Mesenchymal stem cell (in vitro differentiated cells and primary cell): ENCODE measurements around the gene VWA7.

Experiments
- DNase-seq: peaks from one replicate; pipeline ENCODE4 v3.0.0-alpha.2; 2013
- H2AFZ ChIP-seq: one replicate; pipeline ENCODE4 v1.6.1; 2013; ENCODE audit warnings: low read depth, mild to moderate bottlenecking, control low read depth, inconsistent platforms, low read length, moderate library complexity
- H2AK5ac ChIP-seq: 2 replicates; pipeline ENCODE4 v1.6.1; 2013; ENCODE audit warnings: low read length, moderate library complexity, mild to moderate bottlenecking, inconsistent platforms; ENCODE audit not compliant: severe bottlenecking
- H2BK120ac ChIP-seq: one replicate; pipeline ENCODE4 v1.6.1; 2013; ENCODE audit warnings: low read depth, mild to moderate bottlenecking, inconsistent platforms, low read length, moderate library complexity
- H2BK12ac ChIP-seq, 2 experiments: one replicate each; pipeline ENCODE4 v1.6.1; 2013; ENCODE audit warnings: inconsistent platforms in 2 of 2, low read length in 2 of 2, mild to moderate bottlenecking in 2 of 2, moderate library complexity in 2 of 2, control low read depth in 1 of 2
- H2BK15ac ChIP-seq: one replicate; pipeline ENCODE4 v1.6.1; 2013; ENCODE audit warnings: mild to moderate bottlenecking, low read depth, inconsistent platforms; ENCODE audit not compliant: poor library complexity, severe bottlenecking
- H2BK5ac ChIP-seq: 2 replicates; pipeline ENCODE4 v1.6.1; 2013; ENCODE audit warnings: low read depth, mild to moderate bottlenecking, low read length, control low read depth, inconsistent platforms; ENCODE audit not compliant: poor library complexity, severe bottlenecking
- H3K14ac ChIP-seq, 2 experiments: one replicate each; pipeline ENCODE4 v1.6.1; 2013; ENCODE audit warnings: inconsistent platforms in 2 of 2, low read length in 2 of 2, control low read depth in 1 of 2, mild to moderate bottlenecking in 1 of 2, moderate library complexity in 1 of 2
- H3K18ac ChIP-seq, 2 experiments: one replicate each; pipeline ENCODE4 v1.6.1; 2013; ENCODE audit warnings: inconsistent platforms in 2 of 2, low read length in 2 of 2, control low read depth in 1 of 2, low read depth in 1 of 2, mild to moderate bottlenecking in 1 of 2
- H3K23ac ChIP-seq, 2 experiments: one replicate each; pipeline ENCODE4 v1.6.1; 2013; ENCODE audit warnings: inconsistent platforms in 2 of 2, low read length in 2 of 2, mild to moderate bottlenecking in 2 of 2, moderate library complexity in 2 of 2, control low read depth in 1 of 2
- H3K27ac ChIP-seq: 2 replicates; pipeline ENCODE4 v1.5.1; 2013; ENCODE audit warnings: mild to moderate bottlenecking, moderate library complexity, low read length, control low read depth, inconsistent platforms; ENCODE audit not compliant: poor library complexity, severe bottlenecking
- H3K27me3 ChIP-seq, 2 experiments: 2 replicates each; pipeline versions ENCODE4 v1.6.1 to v1.7.0; 2013; ENCODE audit warnings: low read length in 2 of 2, mild to moderate bottlenecking in 2 of 2, moderate library complexity in 2 of 2, control low read depth in 1 of 2, inconsistent platforms in 1 of 2; ENCODE audit not compliant: control insufficient read depth in 1 of 2, insufficient read depth in 1 of 2
- H3K36me3 ChIP-seq, 2 experiments: 2 replicates each; pipeline versions ENCODE4 v1.6.1 to v1.7.0; 2013; ENCODE audit warnings: low read length in 2 of 2, control low read depth in 1 of 2, inconsistent platforms in 1 of 2, low read depth in 1 of 2, mild to moderate bottlenecking in 1 of 2; ENCODE audit not compliant: insufficient read depth in 2 of 2, control insufficient read depth in 1 of 2
- H3K4ac ChIP-seq, 2 experiments: one replicate each; pipeline ENCODE4 v1.6.1; 2013; ENCODE audit warnings: inconsistent platforms in 2 of 2, low read length in 2 of 2, mild to moderate bottlenecking in 2 of 2, moderate library complexity in 2 of 2, control low read depth in 1 of 2, low read depth in 1 of 2
- H3K4me1 ChIP-seq: 2 replicates; pipeline ENCODE4 v1.6.1; 2013; ENCODE audit warnings: low read depth, low read length, control low read depth; ENCODE audit not compliant: control insufficient read depth, insufficient read depth
- H3K4me2 ChIP-seq: 2 replicates; pipeline ENCODE4 v1.6.1; 2013; ENCODE audit warnings: low read length, mild to moderate bottlenecking, inconsistent platforms; ENCODE audit not compliant: poor library complexity, severe bottlenecking
- H3K4me3 ChIP-seq, 2 experiments: 2 replicates each; pipeline versions ENCODE4 v1.5.1 to v1.7.0; 2013; ENCODE audit warnings: low read length in 2 of 2, mild to moderate bottlenecking in 2 of 2, control low read depth in 1 of 2, low read depth in 1 of 2; ENCODE audit not compliant: insufficient read depth in 1 of 2
- H3K79me1 ChIP-seq: replicated peaks from 2 replicates; pipeline ENCODE4 v1.6.1; 2013; ENCODE audit warnings: mild to moderate bottlenecking, control low read depth, low read length, inconsistent platforms; ENCODE audit not compliant: poor library complexity, severe bottlenecking
- H3K9ac ChIP-seq: 2 replicates; pipeline ENCODE4 v1.7.0; 2013; ENCODE audit warnings: mild to moderate bottlenecking, low read length, moderate library complexity
- H3K9me3 ChIP-seq: 2 replicates; pipeline ENCODE4 v1.7.0; 2013; ENCODE audit warnings: mild to moderate bottlenecking, low read length; ENCODE audit not compliant: control insufficient read depth
- H4K8ac ChIP-seq: one replicate; pipeline ENCODE4 v1.6.1; 2013; ENCODE audit warnings: inconsistent platforms, mild to moderate bottlenecking, low read length, moderate library complexity
- H4K91ac ChIP-seq: one replicate; pipeline ENCODE4 v1.6.1; 2013; ENCODE audit warnings: mild to moderate bottlenecking, low read length, inconsistent platforms
- WGBS: methylation state at CpG from one replicate; pipeline ENCODE4 v1.1.7; 2013; ENCODE audit warnings: mixed read lengths; 5-methylcytosine and 5-hydroxymethylcytosine counted together

VWA7 gene

DNA sequence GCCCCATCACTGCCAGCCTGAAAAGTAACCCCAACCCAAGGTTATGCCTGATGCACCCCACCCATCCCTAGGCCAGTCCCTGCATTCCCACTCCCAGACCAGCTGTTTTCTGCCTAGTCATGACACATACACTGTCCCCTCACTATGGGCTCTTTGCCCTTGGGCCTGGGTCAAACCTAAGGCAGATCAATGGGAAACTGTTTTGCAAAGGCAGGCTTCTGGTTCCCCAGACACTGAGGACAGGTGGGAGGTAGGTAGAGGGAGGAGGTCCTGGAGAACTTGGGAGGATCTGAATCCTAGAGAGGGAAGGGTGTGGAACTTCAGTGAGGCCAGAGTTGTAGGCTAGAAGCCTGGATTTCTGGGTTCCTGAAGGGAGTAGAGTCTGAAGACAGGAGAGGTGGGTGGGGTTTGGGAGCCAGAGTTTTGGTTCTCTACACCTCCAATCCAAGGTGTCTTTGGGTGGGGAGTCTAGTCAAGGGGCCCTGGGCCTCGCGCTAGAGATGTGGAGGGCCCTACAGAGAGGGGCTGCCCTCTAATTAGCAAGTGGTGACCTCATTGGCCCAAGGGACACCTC is 42.8 kb downstream of the VWA7 start:
- H3K79me1 ChIP-seq, result peaks cover 2% of the 10 kb centered on the region
- no peaks in the 10 kb centered on the region for H3K9me3 ChIP-seq
- H2BK120ac ChIP-seq, result no peak overlapping the region
- H3K36me3 ChIP-seq, result peaks cover 31 to 41% of the 10 kb centered on the region in 2 experiments
- H2BK12ac ChIP-seq, result no peak overlapping the region
- no peak overlapping the region for H2BK15ac ChIP-seq
- peak overlapping the region; percentile 13 to 46 for H3K4ac ChIP-seq
- peak overlapping the region; percentile 58 to 85 for H3K18ac ChIP-seq
- H2AK5ac ChIP-seq, result peak overlapping the region; percentile 51
- peak overlapping the region in 1 of 2 experiments; percentile 9 for H3K23ac ChIP-seq
- peak overlapping the region; percentile 97 for H3K27ac ChIP-seq
- H4K91ac ChIP-seq, result no peak overlapping the region
- no peak overlapping the region for H4K8ac ChIP-seq
- 0% methylated on average over 2 of the region's 2 CpGs for WGBS
- H2AFZ ChIP-seq, result no peak overlapping the region
- H3K27me3 ChIP-seq, result no peaks in the 10 kb centered on the region
- DNase-seq, result no peak
- H2BK5ac ChIP-seq, result peak overlapping the region; percentile 3
- peaks cover 34% of the 10 kb centered on the region for H3K4me1 ChIP-seq
- H3K9ac ChIP-seq, result peak overlapping the region; percentile 100
- peak overlapping the region; percentile 72 for H3K4me2 ChIP-seq
- peak overlapping the region; percentile 67 to 100 for H3K4me3 ChIP-seq
- no peak overlapping the region for H3K14ac ChIP-seq

DNA sequence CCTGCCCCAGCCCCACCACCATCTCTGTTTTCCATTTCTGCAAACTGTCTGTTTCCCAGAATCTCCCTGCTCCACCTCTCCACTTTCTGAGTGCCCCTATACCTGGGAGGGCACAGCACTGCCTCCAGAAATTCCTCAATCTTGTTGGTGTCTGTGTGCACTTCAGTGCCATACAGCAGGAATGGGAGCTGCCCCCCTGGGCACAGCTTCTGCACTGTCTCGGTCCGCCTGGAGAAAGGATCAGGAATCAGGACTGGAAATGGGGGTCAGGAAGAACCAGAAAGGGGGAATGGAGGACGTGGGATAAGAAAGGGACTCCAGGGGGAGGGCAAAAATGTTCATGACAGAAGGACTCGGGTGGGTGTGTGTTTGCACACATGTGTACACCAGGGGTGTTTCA is 43.4 kb downstream of the VWA7 start:
- peak overlapping the region; percentile 97 for H3K27ac ChIP-seq
- H3K4me1 ChIP-seq, result peaks cover 31% of the 10 kb centered on the region
- peak overlapping the region in 1 of 2 experiments; percentile 4 for H3K18ac ChIP-seq
- peaks cover 32 to 41% of the 10 kb centered on the region in 2 experiments for H3K36me3 ChIP-seq
- WGBS, result 75% methylated on average over 4 of the region's 4 CpGs
- peaks cover 5% of the 10 kb centered on the region for H3K79me1 ChIP-seq
- H3K4me2 ChIP-seq, result peak overlapping the region; percentile 72
- peak overlapping the region; percentile 100 for H3K9ac ChIP-seq
- H4K8ac ChIP-seq, result no peak overlapping the region
- H2AFZ ChIP-seq, result no peak overlapping the region
- H3K27me3 ChIP-seq, result no peaks in the 10 kb centered on the region
- peak overlapping the region in 1 of 2 experiments; percentile 6 for H2BK12ac ChIP-seq
- no peak overlapping the region for H2BK15ac ChIP-seq
- no peak overlapping the region for H3K14ac ChIP-seq
- DNase-seq, result no peak
- H3K23ac ChIP-seq, result no peak overlapping the region
- peak overlapping the region in 1 of 2 experiments; percentile 100 for H3K4me3 ChIP-seq
- H3K9me3 ChIP-seq, result no peaks in the 10 kb centered on the region
- H4K91ac ChIP-seq, result no peak overlapping the region
- H2BK5ac ChIP-seq, result peak overlapping the region; percentile 3
- H2BK120ac ChIP-seq, result no peak overlapping the region
- H3K4ac ChIP-seq, result peak overlapping the region in 1 of 2 experiments; percentile 21
- H2AK5ac ChIP-seq, result peak overlapping the region; percentile 51

DNA sequence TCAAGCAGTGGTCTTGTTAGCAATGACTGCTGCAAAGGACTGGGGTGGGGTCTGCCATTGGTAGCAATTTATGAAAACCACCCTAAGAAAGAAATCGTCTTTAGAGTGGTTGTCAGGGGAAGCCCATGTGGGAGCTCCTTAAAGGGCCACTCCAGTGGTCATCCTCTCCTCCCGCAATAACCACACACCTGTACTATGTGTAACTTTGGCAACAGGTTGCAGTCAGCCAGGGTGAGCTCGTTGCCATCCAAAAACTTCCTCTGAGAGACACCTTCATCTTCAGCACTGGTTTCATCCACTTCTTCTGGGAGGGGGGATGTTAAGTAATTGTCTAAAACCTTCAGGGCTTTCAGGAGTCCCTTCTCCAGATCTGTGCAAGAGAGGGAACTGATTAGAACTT is 45.1 kb downstream of the VWA7 start:
- Histone ChIP-seq H3K4me1 (peaks cover 25% of the 10 kb centered on the region), H3K79me1 (peaks cover 21% of the 10 kb centered on the region)
- 98% methylated on average over 3 of the region's 3 CpGs for WGBS

DNA sequence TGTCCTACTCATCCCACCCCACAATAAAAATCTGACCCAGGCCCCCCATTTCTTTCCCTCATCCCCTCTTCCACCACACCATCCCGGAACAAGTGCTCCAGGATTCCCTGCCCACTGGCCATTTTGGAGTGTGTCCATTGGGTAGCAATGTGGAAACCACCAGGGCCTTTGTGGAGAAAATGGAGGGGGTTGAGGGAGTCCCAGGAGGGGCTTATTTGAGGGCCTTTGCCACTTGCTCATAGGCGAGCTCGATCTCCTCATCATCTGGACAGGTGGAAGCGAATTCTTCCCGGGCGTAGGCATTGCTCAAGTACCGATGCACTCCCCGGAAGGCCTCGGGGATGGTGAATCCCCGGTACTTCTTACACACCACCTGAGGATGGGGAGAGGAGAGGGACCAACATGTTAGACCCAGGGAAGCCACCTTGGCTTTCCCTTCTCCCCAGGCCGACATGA is 46.5 kb downstream of the VWA7 start:
- Histone ChIP-seq H2BK15ac (peak overlapping the region; percentile 62), H3K4me1 (peaks cover 22% of the 10 kb centered on the region), H3K18ac (no peak overlapping the region), H3K9me3 (no peaks in the 10 kb centered on the region), H4K91ac (peak overlapping the region; percentile 8), H4K8ac (peak overlapping the region; percentile 80), H3K27ac (peak overlapping the region; percentile 19), H3K14ac (no peak overlapping the region), H2AFZ (no peak overlapping the region), H3K23ac (no peak overlapping the region), H2BK12ac (no peak overlapping the region), H3K4ac (no peak overlapping the region), H3K27me3 (no peaks in the 10 kb centered on the region), H3K79me1 (peaks cover 19% of the 10 kb centered on the region), H2BK120ac (no peak overlapping the region), H2BK5ac (no peak overlapping the region), H2AK5ac (no peak overlapping the region), H3K9ac (peak overlapping the region; percentile 98), H3K36me3 (peaks cover 57 to 66% of the 10 kb centered on the region in 2 experiments), H3K4me2 (peak overlapping the region; percentile 82), H3K4me3 (peak overlapping the region in 1 of 2 experiments; percentile 93)
- no peak for DNase-seq
- 77% methylated on average over 10 of the region's 11 CpGs for WGBS

More for the DNA sequence above, 45.1 kb downstream of the VWA7 start:
- Histone ChIP-seq H3K27ac (no peak overlapping the region), H4K8ac (no peak overlapping the region), H3K14ac (no peak overlapping the region), H2BK120ac (no peak overlapping the region), H2BK5ac (no peak overlapping the region), H3K4me3 (peak overlapping the region in 1 of 2 experiments; percentile 14), H3K9me3 (no peaks in the 10 kb centered on the region), H2AFZ (no peak overlapping the region), H3K36me3 (peaks cover 48 to 52% of the 10 kb centered on the region in 2 experiments), H3K23ac (peak overlapping the region in 1 of 2 experiments; percentile 54), H3K4ac (no peak overlapping the region), H2BK12ac (no peak overlapping the region), H3K27me3 (no peaks in the 10 kb centered on the region), H3K18ac (no peak overlapping the region), H3K4me2 (no peak overlapping the region), H3K9ac (peak overlapping the region; percentile 12), H2BK15ac (no peak overlapping the region), H2AK5ac (no peak overlapping the region), H4K91ac (no peak overlapping the region)
- no peak for DNase-seq
